C1 segment of cervical spinal cord (tissue), 14 donors: Measurements from ENCODE around the gene TRIM44.
A peak's percentile ranks its signal among the peaks of the same experiment; 100 is the strongest.
"Not testable (repeated sequence)": the region's sequence is repeated elsewhere in the genome, so short reads cannot be mapped to it uniquely, and the experiment has no call there.

ENCODE experiments used
- DNase-seq, 14 donors: peaks; one replicate each; lab custom pipeline; 2025; lab: John Stamatoyannopoulos, UW

TRIM44 gene

GRCh38 chr11:35672608-35673007 lies 10.0 kb downstream of the TRIM44 start:
- DNase-seq: no peak

DNA sequence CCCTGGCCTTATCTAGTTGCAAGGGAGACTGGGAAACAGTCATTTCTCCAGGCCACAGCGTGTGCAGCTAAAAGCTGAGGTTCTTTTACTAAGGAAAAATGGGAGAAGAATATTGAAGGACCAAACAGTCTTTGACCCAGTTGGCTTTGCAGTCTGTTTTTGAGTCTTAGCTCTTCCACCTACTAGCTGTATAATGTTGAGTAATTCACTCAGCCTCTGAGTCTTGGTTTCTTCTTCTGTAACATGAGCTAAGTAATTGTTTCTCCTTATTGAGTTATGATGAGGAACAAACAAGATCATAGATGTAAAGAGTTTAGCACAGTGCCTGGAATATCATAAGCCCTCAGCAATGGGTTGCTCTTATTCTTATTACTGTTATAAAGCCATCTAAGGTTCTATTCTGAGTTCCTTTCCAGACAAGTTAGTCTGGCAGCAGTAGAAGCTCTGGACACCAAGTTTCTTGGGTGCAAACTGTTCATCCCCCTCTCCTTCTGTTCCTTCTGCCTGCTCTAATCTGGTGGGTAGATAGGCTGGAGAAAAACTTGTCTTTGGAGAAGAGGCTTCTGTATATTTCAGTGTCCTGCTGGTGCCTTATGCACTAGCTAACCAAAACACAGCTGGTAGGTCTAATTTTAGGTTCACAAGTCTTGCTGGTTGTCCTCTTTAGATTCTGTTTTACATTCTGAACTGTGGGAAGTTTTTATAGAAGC lies 13.5 kb downstream of the TRIM44 start:
- DNase-seq: no peak

DNA sequence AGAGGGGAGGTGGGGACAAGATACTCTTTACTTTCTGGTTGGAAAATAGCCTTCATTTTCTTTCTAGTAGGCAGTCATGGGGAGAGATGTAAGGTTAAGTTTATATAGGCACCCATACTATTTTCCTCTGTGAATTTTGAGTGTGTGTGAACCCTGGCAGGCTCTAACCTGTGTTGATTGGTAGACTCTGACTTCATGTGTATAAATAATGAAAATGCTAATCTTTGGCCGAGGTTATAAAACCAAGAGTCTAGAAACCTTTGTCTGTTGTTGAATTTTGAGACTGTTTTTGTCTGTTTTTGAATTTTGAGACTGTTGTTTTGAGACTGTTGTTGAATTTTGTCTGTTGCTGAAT lies 14.0 kb downstream of the TRIM44 start:
- no peak for DNase-seq

DNA sequence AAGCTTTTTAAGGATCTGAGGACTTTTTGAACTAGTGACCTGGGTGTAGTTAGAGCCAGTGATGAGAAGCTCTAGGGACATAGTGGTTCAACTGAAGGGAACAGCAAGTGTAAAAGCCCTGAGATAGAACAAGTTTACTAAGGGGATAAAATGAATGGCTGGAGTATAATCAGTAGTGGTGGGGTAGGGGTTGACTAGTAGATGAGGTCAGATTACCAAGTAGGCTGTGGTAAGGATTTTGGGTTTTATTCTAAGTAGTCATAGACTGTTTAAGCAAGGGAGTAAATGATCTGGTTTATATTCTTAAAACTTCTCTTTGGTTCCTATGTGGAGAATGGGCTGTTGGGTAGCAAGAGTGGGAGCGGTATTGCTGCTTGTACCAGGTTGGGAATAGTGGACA lies 15.3 kb downstream of the TRIM44 start:
- no peak for DNase-seq

DNA sequence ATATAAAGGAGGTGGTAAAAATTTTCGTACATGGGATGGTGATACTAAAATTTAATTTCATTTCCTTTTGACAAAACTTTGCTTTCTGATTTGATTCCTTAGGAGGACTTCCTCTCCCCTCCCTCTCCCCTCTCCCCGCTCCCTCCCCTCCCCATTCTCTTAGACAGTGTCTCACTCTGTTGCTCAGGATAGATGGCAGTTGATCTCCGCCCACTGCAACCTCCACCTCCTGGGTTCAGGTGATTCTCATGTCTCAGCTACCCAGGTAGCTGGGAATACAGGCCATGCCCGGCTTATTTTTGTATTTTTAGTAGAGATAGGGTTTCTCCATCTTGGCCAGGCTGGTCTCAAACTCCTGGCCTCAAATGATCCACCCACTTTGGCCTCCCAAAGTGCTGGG lies 15.9 kb downstream of the TRIM44 start:
- DNase-seq: no peak

- DNase-seq: no peak
These were observed 16.4 kb downstream of the TRIM44 start for GRCh38 chr11:35678975-35679374.

DNA sequence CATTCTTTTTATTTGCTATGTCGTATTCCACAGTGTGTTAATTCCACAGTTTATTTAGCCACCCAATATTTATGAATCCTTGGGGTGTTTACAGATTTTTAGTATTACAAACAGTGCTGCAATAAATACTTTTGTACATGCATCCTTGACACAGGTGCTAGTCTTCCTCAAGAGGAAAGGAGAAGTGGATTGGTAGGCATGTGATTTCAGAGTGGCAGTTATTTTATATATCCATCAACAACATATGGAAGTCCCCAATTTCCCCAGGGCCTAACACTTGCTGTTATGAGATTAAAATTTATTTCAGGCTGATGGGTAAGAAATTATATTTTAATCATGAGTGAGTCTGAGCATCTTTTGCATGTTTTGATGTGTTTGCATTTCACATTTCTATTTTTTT lies 17.9 kb downstream of the TRIM44 start:
- no peak for DNase-seq

DNA sequence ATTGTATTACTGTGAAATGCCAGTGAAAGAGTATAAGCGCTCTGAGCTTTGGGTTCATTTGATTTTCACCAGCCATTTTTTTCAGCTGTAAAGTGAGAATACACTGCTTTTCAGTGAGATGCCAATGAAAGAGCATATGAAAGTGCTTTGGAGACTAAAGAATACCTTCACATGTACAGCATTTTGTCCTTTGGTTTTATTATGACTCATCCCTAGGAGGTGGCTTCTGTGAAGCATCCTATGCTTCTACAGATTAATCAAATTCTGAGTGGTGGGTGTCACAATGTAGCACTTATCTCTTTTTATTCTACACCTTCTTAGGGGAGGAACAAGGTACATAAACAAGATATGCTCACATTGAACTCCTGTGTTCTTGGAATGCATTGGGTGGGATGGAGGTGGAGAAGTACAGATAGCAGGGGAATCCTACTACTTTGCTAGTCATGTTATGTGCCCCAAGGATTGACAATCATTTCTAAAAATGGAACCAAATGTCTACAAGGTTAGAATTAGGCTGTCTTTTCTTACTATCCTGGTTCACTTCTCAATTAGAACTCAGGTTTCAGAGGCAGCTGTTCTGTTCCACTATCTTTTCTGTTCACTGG lies 18.7 kb downstream of the TRIM44 start:
- no peak for DNase-seq

GRCh38 chr11:35682230-35683173 lies 19.9 kb downstream of the TRIM44 start:
- DNase-seq: peak in 7 of 14 donors; percentile 11 to 66 (median 34)

- no peak for DNase-seq
These were observed 21.3 kb downstream of the TRIM44 start for GRCh38 chr11:35683728-35684339.

DNA sequence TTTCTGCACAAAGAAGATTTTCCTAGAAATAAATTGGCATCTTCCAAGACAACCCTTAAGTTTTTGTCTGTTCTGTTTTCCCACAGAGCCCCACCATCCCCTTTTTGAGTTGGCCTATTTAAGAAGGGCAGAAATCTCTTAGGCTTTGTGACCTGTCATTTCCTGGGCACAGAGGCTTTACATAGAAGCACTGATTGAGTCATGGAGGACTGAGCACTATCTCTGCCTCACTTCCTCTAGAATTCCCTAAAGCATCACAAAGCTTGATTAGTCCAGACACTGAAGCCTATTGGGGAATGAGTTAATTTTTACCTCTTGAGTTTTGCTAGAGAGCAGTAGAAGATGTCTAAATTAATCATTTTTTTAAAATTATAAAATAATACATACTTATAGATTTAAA lies 25.4 kb downstream of the TRIM44 start:
- no peak for DNase-seq

- DNase-seq: no peak
These were observed 26.8 kb downstream of the TRIM44 start for GRCh38 chr11:35689081-35689996.

DNA sequence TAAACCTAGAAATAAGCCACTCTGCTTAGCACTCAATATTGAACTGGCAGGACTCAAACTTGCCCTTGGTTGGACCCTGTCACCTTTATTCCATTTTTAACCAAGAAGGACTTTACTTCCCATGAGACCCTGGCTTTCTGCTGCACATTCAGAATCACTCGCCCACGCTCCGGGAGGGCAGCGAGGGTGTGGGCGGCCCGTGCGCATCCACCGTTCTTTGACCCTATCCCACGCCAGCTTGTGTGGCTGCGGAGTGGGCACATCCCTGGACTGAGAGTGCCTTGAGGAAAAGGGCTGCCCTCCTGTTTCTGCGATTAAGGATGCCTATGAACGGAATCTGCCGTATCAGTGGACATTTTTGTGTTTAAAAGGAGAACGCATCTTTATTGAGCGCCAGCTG lies 39.6 kb downstream of the TRIM44 start:
- no peak for DNase-seq

DNA sequence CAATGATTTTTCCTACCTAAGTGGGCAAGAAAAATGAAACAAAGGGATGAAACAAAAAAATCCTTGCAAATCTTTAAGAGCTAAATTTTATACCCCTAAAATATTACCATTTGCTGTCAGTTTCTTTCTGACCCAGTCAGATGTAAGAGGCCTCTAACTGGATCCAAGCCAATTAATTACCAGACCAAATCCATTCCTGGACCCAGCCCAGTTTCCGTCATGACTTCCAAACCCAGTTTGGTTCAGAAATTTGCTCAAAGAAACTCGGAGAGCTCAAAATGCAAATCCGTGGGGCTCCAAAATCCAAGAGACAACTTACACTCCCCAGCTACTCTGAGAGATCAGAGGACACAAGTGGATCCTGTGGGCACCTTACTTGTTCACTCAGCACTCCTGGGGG lies 46.8 kb downstream of the TRIM44 start:
- peak in 1 of 14 donors; percentile 47 for DNase-seq

DNA sequence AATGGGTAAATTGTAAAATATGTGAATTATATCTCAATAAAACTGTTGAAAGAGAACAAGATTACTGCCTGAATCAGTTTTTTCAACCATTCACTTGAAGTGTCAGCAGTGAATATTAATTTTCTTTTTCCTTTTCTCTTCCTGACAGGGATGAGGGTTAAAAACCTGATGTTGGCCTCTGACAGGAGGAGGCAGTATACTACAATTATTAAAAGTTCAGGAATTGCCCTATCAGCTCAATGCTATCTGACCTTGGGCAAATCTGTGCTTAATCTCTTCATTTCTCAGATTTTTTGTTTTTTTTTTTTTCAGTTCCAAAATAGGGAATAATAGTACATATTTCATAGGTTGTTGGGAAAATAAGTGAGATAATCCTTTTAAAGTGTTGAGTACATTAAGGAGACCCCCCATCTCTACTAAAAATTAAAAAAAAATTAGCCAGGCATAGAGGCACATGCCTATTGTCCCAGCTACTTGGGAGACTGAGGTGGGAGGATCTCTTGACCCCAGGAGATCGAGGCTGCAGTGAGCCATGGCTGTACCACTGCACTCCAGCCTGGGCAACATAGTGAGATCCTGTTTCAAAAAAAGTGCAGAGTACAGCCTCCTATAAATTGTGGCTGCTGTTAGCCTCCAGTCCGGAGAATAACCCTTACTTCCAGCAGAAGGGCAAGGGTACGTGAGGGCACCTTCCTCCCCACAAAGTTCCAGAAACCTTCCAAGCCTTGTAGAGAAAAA lies 48.8 kb downstream of the TRIM44 start:
- DNase-seq: no peak

DNA sequence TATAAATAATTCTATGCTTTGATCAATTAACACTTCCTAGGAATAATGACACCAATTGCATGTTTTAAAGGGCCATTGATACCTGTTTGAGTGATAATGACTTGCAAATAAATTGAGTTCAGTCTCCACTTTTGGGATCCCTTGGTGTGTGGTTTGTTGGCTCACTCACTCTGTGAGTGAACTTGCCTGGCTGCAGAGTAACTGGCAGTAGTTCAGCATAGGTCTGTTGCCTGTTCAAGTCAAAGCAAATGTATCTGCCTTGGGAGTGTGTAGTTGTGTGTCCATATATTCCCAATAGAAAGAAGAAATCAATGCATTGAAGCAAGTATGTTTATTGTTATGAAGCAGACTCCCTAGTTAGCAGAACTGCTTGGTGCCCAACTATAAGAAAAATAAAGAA lies 49.3 kb downstream of the TRIM44 start:
- no peak for DNase-seq

GRCh38 chr11:35712533-35712932 lies 50.0 kb downstream of the TRIM44 start:
- no peak for DNase-seq

DNA sequence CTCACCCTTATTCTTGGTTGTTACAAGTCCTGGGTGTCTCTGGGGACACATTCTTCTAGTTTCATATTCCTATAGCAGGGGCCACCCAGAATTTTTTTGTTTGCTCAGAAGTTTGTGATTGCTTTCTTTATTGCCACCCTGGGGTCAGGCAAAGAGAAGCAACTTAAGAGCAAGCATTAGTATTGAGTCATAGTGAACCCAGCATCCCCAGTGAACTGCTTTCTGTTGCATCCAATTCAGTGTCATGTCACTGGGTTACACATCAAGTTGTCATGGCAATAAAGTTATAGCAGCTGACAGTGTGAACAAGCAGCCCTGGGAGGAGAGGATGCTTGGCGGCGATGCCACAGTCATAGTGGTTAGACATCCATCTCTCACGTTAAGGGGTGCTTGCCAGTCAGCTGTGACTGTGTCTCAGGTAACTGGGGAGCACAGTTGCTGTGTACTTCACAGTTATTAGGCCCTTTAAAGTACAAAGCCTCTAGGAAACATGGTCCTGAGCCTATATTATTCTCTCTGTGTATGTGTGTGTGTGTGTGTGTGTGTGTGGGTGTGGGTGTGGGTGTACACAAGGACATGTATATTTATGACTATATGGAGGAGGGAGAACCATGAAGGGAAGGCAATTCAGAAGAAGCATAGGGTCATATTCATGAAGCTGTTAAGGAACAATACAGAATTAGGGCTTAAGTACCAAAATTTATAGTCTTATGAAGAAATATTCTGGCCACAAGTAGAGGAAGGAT lies 52.5 kb downstream of the TRIM44 start:
- peak in 6 of 14 donors; percentile 1 to 54 (median 18) for DNase-seq

- not testable (repeated sequence) for DNase-seq
These were observed 53.1 kb downstream of the TRIM44 start for GRCh38 chr11:35715677-35716076.

- no peak for DNase-seq
These were observed 54.5 kb downstream of the TRIM44 start for GRCh38 chr11:35717043-35717442.
